HCT116 (cell line): Measurements from ENCODE around the gene MIDN. TPM values are rescaled to one million over a fixed set of nuclear protein-coding genes. Genes with fewer than 3 reads are reported as not detected.
A peak's percentile ranks its signal among the peaks of the same experiment; 100 is the strongest.

Source experiments
- ATAC-seq: fragments of 200-7000 bp; cut with Tn5 transposase; 2 replicates; pipeline ENCODE4 v1.9.1; 2020; ENCODE audit warnings: mild to moderate bottlenecking, moderate library complexity
- BruUV-seq: library from RNA; stranded (reverse); fragments of 400-500 nt; replicated peaks from 2 replicates; lab custom pipeline; 2021; lab: Mats Ljungman, UMichigan
- CTCF ChIA-PET: fragments of 300-600 bp; sonication (Branson Sonifier 250); formaldehyde crosslinking; loops from one replicate; lab custom pipeline; 2021; ENCODE audit warnings: antibody characterized with exemption; lab: Charles Lee
- POLR2A ChIA-PET: fragments of 300-600, 350-600 bp; sonication (Branson Sonifier 250); formaldehyde crosslinking; loops from one replicate; lab custom pipeline; 2021; ENCODE audit warnings: antibody characterized with exemption; lab: Charles Lee
- RAD21 ChIA-PET, 2 experiments: fragments of 300-600 bp; sonication (Branson Sonifier 250); formaldehyde crosslinking; loops; one replicate each; lab custom pipeline; 2023; ENCODE audit warnings: low total read pairs in 2 of 2; ENCODE audit not compliant: uncharacterized antibody in 2 of 2, unreplicated experiment in 2 of 2, low non-redundant PET in 1 of 2; lab: Charles Lee
- DNase-seq: peaks from one replicate; pipeline ENCODE4 v3.0.0-alpha.2; 2010; ENCODE audit warnings: low read depth, low spot score
- H2AFZ ChIP-seq: fragments of 200-600 bp; shearing (Covaris generic), sonication (generic); 2 replicates; pipeline ENCODE4 v1.6.1; 2017; ENCODE audit warnings: low read depth, mixed run types, mixed read lengths, antibody characterized with exemption, low read length; ENCODE audit not compliant: poor library complexity, severe bottlenecking
- H3K27ac ChIP-seq: 2 replicates; pipeline ENCODE4 v1.5.1; 2012; ENCODE audit warnings: low read depth, low read length
- H3K27me3 ChIP-seq: fragments of 200-600 bp; sonication (generic); 2 replicates; pipeline ENCODE4 v1.6.1; 2016; ENCODE audit warnings: mixed run types, low read length, mixed read lengths; ENCODE audit not compliant: insufficient read depth
- H3K36me3 ChIP-seq, 2 experiments: fragments of 200-500 bp in 1 of 2; fragments of 200-600 bp in 1 of 2; sonication (Bioruptor generic) in 1 of 2; sonication (generic) in 1 of 2; 2 replicates each; pipeline versions ENCODE4 v1.5.1 to v1.6.1; 2014 to 2016; ENCODE audit warnings: low read length in 2 of 2, inconsistent platforms in 1 of 2, mixed read lengths in 1 of 2, mixed run types in 1 of 2; ENCODE audit not compliant: insufficient read depth in 2 of 2, control insufficient read depth in 1 of 2
- H3K4me1 ChIP-seq, 2 experiments: fragments of 200-600 bp in 1 of 2; sonication (generic) in 1 of 2; 2 replicates each; pipeline versions ENCODE4 v1.5.1 to v1.6.1; 2012 to 2017; ENCODE audit warnings: low read length in 2 of 2, inconsistent platforms in 1 of 2, mild to moderate bottlenecking in 1 of 2, mixed read lengths in 1 of 2, mixed run types in 1 of 2, moderate library complexity in 1 of 2; ENCODE audit not compliant: insufficient read depth in 2 of 2, control insufficient read depth in 1 of 2
- H3K4me2 ChIP-seq: fragments of 200-600 bp; sonication (generic); 2 replicates; pipeline ENCODE4 v1.6.1; 2017; ENCODE audit warnings: mixed run types, low read length, mixed read lengths
- H3K4me3 ChIP-seq, 2 experiments: fragments of 200-600 bp in 1 of 2; sonication (generic) in 1 of 2; replicated peaks in 1 of 2; 2 replicates each; pipeline ENCODE4 v1.5.1; 2011 to 2016; ENCODE audit warnings: low read length in 2 of 2, control low read depth in 1 of 2, low read depth in 1 of 2, mild to moderate bottlenecking in 1 of 2, mixed read lengths in 1 of 2, mixed run types in 1 of 2
- H3K79me2 ChIP-seq: fragments of 200-600 bp; sonication (generic); 2 replicates; pipeline ENCODE4 v1.6.1; 2017; ENCODE audit warnings: mild to moderate bottlenecking, mixed run types, low read length, moderate library complexity, mixed read lengths; ENCODE audit not compliant: insufficient read depth
- H3K9ac ChIP-seq: fragments of 200-600 bp; sonication (generic); 2 replicates; pipeline ENCODE4 v1.6.1; 2016; ENCODE audit warnings: low read length, mixed read lengths
- H3K9me2 ChIP-seq: fragments of 200-600 bp; sonication (generic), shearing (Covaris generic); 2 replicates; pipeline ENCODE4 v1.6.1; 2017; ENCODE audit warnings: mixed run types, mild to moderate bottlenecking, moderate library complexity; ENCODE audit not compliant: insufficient read depth
- H3K9me3 ChIP-seq, 2 experiments: fragments of 200-500 bp in 1 of 2; fragments of 200-600 bp in 1 of 2; sonication (Bioruptor generic) in 1 of 2; sonication (generic) in 1 of 2; 2 replicates each; pipeline ENCODE4 v1.6.1; 2014 to 2017; ENCODE audit warnings: low read length in 2 of 2, mixed read lengths in 2 of 2, inconsistent platforms in 1 of 2, low read depth in 1 of 2, mild to moderate bottlenecking in 1 of 2, mixed run types in 1 of 2, moderate library complexity in 1 of 2; ENCODE audit not compliant: control insufficient read depth in 1 of 2, insufficient read depth in 1 of 2
- H4K20me1 ChIP-seq: fragments of 200-600 bp; sonication (generic), shearing (Covaris generic); 2 replicates; pipeline ENCODE4 v1.6.1; 2017; ENCODE audit warnings: mixed run types, mild to moderate bottlenecking, moderate library complexity; ENCODE audit not compliant: insufficient read depth
- ATF3 ChIP-seq: IDR thresholded peaks from 2 replicates; pipeline ENCODE4 v1.6.1; 2012
- CBX3 ChIP-seq: IDR thresholded peaks from 2 replicates; pipeline ENCODE4 v1.6.1; 2012; ENCODE audit warnings: low read depth
- ELF1 ChIP-seq: IDR thresholded peaks from 2 replicates; pipeline ENCODE4 v1.6.1; 2012; ENCODE audit warnings: low read depth, borderline replicate concordance
- EZH2 ChIP-seq: fragments of 200-600 bp; sonication (generic); IDR thresholded peaks from 2 replicates; pipeline ENCODE4 v1.6.1; 2017; ENCODE audit warnings: antibody characterized with exemption, mixed run types
- JUND ChIP-seq: IDR thresholded peaks from 2 replicates; pipeline ENCODE4 v1.6.1; 2012
- MAX ChIP-seq: IDR thresholded peaks from 2 replicates; pipeline ENCODE4 v1.6.1; 2012
- POLR2A ChIP-seq: IDR thresholded peaks from 2 replicates; pipeline ENCODE4 v1.7.0; 2011; ENCODE audit warnings: borderline replicate concordance; ENCODE audit not compliant: insufficient read depth, insufficient read length; ENCODE audit errors: extremely low read depth
- POLR2AphosphoS5 ChIP-seq: IDR thresholded peaks from 2 replicates; pipeline ENCODE4 v1.6.1; 2011; ENCODE audit warnings: mild to moderate bottlenecking, low read depth, low read length, moderate library complexity
- SP1 ChIP-seq: IDR thresholded peaks from 2 replicates; pipeline ENCODE4 v1.6.1; 2012; ENCODE audit warnings: low read depth
- SRF ChIP-seq: IDR thresholded peaks from 2 replicates; pipeline ENCODE4 v1.6.1; 2012; ENCODE audit warnings: low read depth
- TCF7L2 ChIP-seq: IDR thresholded peaks from 2 replicates; pipeline ENCODE4 v1.7.0; 2011; ENCODE audit warnings: borderline replicate concordance, inconsistent platforms; ENCODE audit not compliant: insufficient read depth, insufficient read length; ENCODE audit errors: extremely low read depth
- YY1 ChIP-seq: IDR thresholded peaks from 2 replicates; pipeline ENCODE4 v1.6.1; 2011; ENCODE audit warnings: low read length, low read depth, moderate library complexity, mild to moderate bottlenecking; ENCODE audit not compliant: insufficient replicate concordance; ENCODE audit errors: extremely low read depth
- ZFX ChIP-seq: fragments of 450-650 bp; IDR thresholded peaks from 2 replicates; pipeline ENCODE4 v1.6.1; 2017
- ZNF274 ChIP-seq: fragments of 200-500 bp; sonication (Bioruptor generic); IDR thresholded peaks from 2 replicates; pipeline ENCODE4 v1.6.1; 2014; ENCODE audit warnings: mild to moderate bottlenecking, low read depth, low read length, inconsistent platforms
- intact Hi-C: fragments of 100-400 bp; cut with micrococcal nuclease; formaldehyde crosslinking; loops from 2 replicates; pipeline ENCODE4 v1.10.0; 2022
- total RNA-seq: library from RNA; stranded (reverse); gene quantifications from one replicate; pipeline ENCODE4 v1.2.1, GENCODE V29; 2021; ENCODE audit not compliant: unreplicated experiment
- TF ChIP-seq, protein P1 (sequence below): IDR thresholded peaks from 2 replicates; pipeline ENCODE4 v1.6.1; 2012; ENCODE audit warnings: low read depth

MIDN gene
- total RNA-seq, 1 experiment from 2014 or later, result 146 TPM

- Histone ChIP-seq H3K36me3 (peaks cover 3 to 16% of the 10 kb centered on the region in 2 experiments; a peak in 3 of 4 replicates), H3K79me2 (peaks cover 8% of the 10 kb centered on the region; the same call in 1 of the 2 replicates), H3K4me3 (no peak overlapping the region), H3K27me3 (no peaks in the 10 kb centered on the region)
- intact Hi-C loops, result no loop called here
- TF ChIP-seq ZFX, result no peak
- no peak for TF ChIP-seq EZH2
- no peak for TF ChIP-seq ELF1
- no peak for TF ChIP-seq YY1
- TF ChIP-seq, all 23 proteins: peak for 0
- H3K9ac ChIP-seq, result no peak overlapping the region
- CTCF ChIA-PET, result no interaction called here
- no peak for ATAC-seq
- H3K27ac ChIP-seq, result no peak overlapping the region
- RAD21 ChIA-PET, result no interaction called here
- H3K9me3 ChIP-seq, result no peaks in the 10 kb centered on the region
- DNase-seq, result no peak
- H3K4me2 ChIP-seq, result no peak overlapping the region
- no TSS peak for BruUV-seq
- H2AFZ ChIP-seq, result no peak overlapping the region
- POLR2A ChIA-PET, result no interaction called here
- H3K4me1 ChIP-seq, result peaks cover 19 to 44% of the 10 kb centered on the region in 2 experiments
- no peaks in the 10 kb centered on the region for H3K9me2 ChIP-seq
- H4K20me1 ChIP-seq, result no peaks in the 10 kb centered on the region
Observed at GRCh38 chr19:1230783-1231489, 17.4 kb upstream of the MIDN start.

DNA sequence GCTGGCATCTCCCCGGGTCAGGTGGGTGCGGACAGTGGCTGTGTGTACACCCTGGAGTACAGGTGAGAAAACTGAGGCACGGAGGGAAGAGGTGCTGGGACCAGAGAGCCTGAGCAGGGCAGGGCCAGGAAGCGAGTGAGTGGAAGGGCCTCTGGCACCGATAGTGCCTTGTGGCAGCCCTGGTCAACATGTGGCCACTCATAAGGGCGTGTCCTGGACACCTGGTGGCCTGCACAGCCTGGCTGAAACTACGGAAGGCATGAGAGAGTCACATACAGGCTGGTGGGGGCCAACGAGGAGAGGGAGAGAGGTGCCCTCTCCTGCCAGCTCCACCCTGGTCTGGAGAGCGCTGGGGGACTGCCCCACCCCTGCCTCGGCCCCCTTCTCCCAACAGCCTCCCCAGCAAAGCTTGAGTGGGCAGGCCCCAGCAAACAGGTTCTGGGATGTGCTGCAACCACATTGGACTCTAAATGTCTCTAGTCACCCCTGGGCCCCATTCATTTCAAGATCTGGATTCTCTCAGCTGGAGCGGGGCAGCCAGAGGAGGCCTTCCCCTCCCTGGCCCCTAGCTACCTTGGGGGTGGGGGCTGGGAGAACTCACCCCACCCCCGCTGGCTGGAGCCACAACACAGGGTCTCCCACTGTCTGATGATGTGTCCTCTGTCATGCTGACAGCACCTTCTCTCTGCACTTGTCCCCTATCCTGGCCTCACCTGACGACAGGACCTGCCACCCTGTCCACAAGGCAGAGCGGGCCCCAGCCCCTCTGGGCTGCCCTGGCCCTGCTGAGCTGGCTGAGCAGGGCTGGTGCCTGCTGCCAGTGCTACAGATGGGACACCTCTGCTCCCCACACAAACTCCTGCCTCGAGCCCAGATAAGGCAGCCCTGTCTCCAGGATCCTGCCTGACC lies 16.4 kb upstream of the MIDN start:
- H3K4me3 ChIP-seq, result no peak overlapping the region
- H3K9ac ChIP-seq, result no peak overlapping the region
- no peak for ATAC-seq
- peaks cover 16% of the 10 kb centered on the region; the same call in 1 of the 2 replicates for H3K79me2 ChIP-seq
- H3K9me2 ChIP-seq, result no peaks in the 10 kb centered on the region
- DNase-seq, result no peak
- no peak overlapping the region for H3K4me2 ChIP-seq
- H3K4me1 ChIP-seq, result peaks cover 23 to 42% of the 10 kb centered on the region in 2 experiments
- RAD21 ChIA-PET, result no interaction called here
- H4K20me1 ChIP-seq, result no peaks in the 10 kb centered on the region
- CTCF ChIA-PET, result no interaction called here
- POLR2A ChIA-PET, result no interaction called here
- peaks cover 3 to 16% of the 10 kb centered on the region in 2 experiments; a peak in 3 of 4 replicates for H3K36me3 ChIP-seq
- BruUV-seq, result no TSS peak
- H3K27me3 ChIP-seq, result no peaks in the 10 kb centered on the region
- intact Hi-C loops, result no loop called here
- H3K27ac ChIP-seq, result peak overlapping the region; percentile 27; the same call in 1 of the 2 replicates
- no peaks in the 10 kb centered on the region for H3K9me3 ChIP-seq
- no peak overlapping the region for H2AFZ ChIP-seq
- TF ChIP-seq CBX3, result no peak
- no peak for TF ChIP-seq TCF7L2
- no peak for TF ChIP-seq ELF1
- no peak for TF ChIP-seq SP1
- no peak for TF ChIP-seq POLR2AphosphoS5
- TF ChIP-seq, protein P1, sequence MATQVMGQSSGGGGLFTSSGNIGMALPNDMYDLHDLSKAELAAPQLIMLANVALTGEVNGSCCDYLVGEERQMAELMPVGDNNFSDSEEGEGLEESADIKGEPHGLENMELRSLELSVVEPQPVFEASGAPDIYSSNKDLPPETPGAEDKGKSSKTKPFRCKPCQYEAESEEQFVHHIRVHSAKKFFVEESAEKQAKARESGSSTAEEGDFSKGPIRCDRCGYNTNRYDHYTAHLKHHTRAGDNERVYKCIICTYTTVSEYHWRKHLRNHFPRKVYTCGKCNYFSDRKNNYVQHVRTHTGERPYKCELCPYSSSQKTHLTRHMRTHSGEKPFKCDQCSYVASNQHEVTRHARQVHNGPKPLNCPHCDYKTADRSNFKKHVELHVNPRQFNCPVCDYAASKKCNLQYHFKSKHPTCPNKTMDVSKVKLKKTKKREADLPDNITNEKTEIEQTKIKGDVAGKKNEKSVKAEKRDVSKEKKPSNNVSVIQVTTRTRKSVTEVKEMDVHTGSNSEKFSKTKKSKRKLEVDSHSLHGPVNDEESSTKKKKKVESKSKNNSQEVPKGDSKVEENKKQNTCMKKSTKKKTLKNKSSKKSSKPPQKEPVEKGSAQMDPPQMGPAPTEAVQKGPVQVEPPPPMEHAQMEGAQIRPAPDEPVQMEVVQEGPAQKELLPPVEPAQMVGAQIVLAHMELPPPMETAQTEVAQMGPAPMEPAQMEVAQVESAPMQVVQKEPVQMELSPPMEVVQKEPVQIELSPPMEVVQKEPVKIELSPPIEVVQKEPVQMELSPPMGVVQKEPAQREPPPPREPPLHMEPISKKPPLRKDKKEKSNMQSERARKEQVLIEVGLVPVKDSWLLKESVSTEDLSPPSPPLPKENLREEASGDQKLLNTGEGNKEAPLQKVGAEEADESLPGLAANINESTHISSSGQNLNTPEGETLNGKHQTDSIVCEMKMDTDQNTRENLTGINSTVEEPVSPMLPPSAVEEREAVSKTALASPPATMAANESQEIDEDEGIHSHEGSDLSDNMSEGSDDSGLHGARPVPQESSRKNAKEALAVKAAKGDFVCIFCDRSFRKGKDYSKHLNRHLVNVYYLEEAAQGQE, result no peak
- no peak for TF ChIP-seq ATF3
- TF ChIP-seq POLR2A, result no peak
- no peak for TF ChIP-seq SRF
- TF ChIP-seq MAX, result no peak
- no peak for TF ChIP-seq JUND
- TF ChIP-seq ZNF274, result no peak
